Naive thymus-derived CD4-positive, alpha-beta T cell (primary cell): ENCODE measurements around the gene HOMER2. TPM values are rescaled to one million over a fixed set of nuclear protein-coding genes. Genes with fewer than 3 reads are reported as not detected.

Experiments used
- ATAC-seq: fragments of 150-1000 bp; cut with Tn5 transposase; 2 replicates; pipeline ENCODE4 v1.10.0; 2021; ENCODE audit warnings: mild to moderate bottlenecking, moderate library complexity
- CTCF ChIA-PET: fragments of 350-600 bp; sonication (Branson Sonifier 250); formaldehyde crosslinking; loops from one replicate; lab custom pipeline; 2021; ENCODE audit warnings: antibody characterized with exemption; lab: Charles Lee
- POLR2A ChIA-PET: fragments of 350-600 bp; sonication (Branson Sonifier 250); formaldehyde crosslinking; loops from one replicate; lab custom pipeline; 2021; ENCODE audit warnings: antibody characterized with exemption, inconsistent platforms; lab: Charles Lee
- DNase-seq, 9 donors: peaks; one replicate each; pipeline versions ENCODE4 v3.0.0 to v3.0.0-alpha.2; 2020 to 2022; ENCODE audit warnings: mixed read lengths in 1 of 9
- H3K27ac ChIP-seq: one replicate; pipeline ENCODE4 v1.7.0; 2013; ENCODE audit warnings: mild to moderate bottlenecking, low read depth, low read length, moderate library complexity
- H3K27me3 ChIP-seq, 2 donors: one replicate each; pipeline ENCODE4 v1.7.0; 2013; ENCODE audit warnings: low read length in 2 of 2, mild to moderate bottlenecking in 2 of 2, moderate library complexity in 2 of 2; ENCODE audit not compliant: control insufficient read depth in 2 of 2, insufficient read depth in 2 of 2
- H3K36me3 ChIP-seq, 3 experiments: 1 replicate in 2 of 3; 2 replicates in 1 of 3; pipeline ENCODE4 v1.7.0; 2013; ENCODE audit warnings: low read length in 3 of 3, mild to moderate bottlenecking in 3 of 3, moderate library complexity in 1 of 3; ENCODE audit not compliant: insufficient read depth in 3 of 3, control insufficient read depth in 2 of 3
- H3K4me1 ChIP-seq, 2 donors: one replicate each; pipeline ENCODE4 v1.7.0; 2013; ENCODE audit warnings: low read length in 2 of 2, mild to moderate bottlenecking in 2 of 2, moderate library complexity in 1 of 2; ENCODE audit not compliant: control insufficient read depth in 2 of 2, insufficient read depth in 2 of 2
- H3K4me3 ChIP-seq: 2 replicates; pipeline ENCODE4 v1.7.0; 2013; ENCODE audit warnings: mild to moderate bottlenecking, low read length
- H3K9me3 ChIP-seq, 3 experiments: 1 replicate in 2 of 3; 2 replicates in 1 of 3; pipeline ENCODE4 v1.7.0; 2013; ENCODE audit warnings: low read length in 3 of 3; ENCODE audit not compliant: control insufficient read depth in 2 of 3
- H3K27ac Mint-ChIP-seq, 9 donors: one replicate each; pipeline ENCODE4 v1.8.0; 2020 to 2022; ENCODE audit warnings: mixed read lengths in 9 of 9, mild to moderate bottlenecking in 8 of 9, moderate library complexity in 5 of 9, inconsistent platforms in 2 of 9
- H3K27me3 Mint-ChIP-seq, 5 donors: one replicate each; pipeline ENCODE4 v1.8.0; 2021 to 2022; ENCODE audit warnings: mixed read lengths in 5 of 5, mild to moderate bottlenecking in 1 of 5
- H3K36me3 Mint-ChIP-seq, 5 donors: one replicate each; pipeline ENCODE4 v1.8.0; 2020 to 2022; ENCODE audit warnings: mixed read lengths in 5 of 5, mild to moderate bottlenecking in 3 of 5, inconsistent platforms in 1 of 5
- H3K4me1 Mint-ChIP-seq, 7 donors: one replicate each; pipeline ENCODE4 v1.8.0; 2020 to 2022; ENCODE audit warnings: mixed read lengths in 7 of 7, mild to moderate bottlenecking in 3 of 7, inconsistent platforms in 1 of 7
- H3K4me3 Mint-ChIP-seq, 10 donors: one replicate each; pipeline ENCODE4 v1.8.0; 2020 to 2022; ENCODE audit warnings: mild to moderate bottlenecking in 10 of 10, mixed read lengths in 10 of 10, moderate library complexity in 6 of 10, inconsistent platforms in 2 of 10
- H3K9me3 Mint-ChIP-seq, 11 donors: one replicate each; pipeline ENCODE4 v1.8.0; 2020 to 2022; ENCODE audit warnings: mixed read lengths in 11 of 11, mild to moderate bottlenecking in 4 of 11, inconsistent platforms in 1 of 11, moderate library complexity in 1 of 11
- intact Hi-C, 2 donors: fragments of 100-400 bp; cut with micrococcal nuclease; formaldehyde crosslinking; loops; one replicate each; pipeline ENCODE4 v1.15.1; 2023
- polyA plus RNA-seq, 2 donors: library from polyadenylated mRNA; unstranded; fragments of 300-500 nt; fragmentation: Illumina TruSeq; gene quantifications; one replicate each; pipeline ENCODE4 v1.2.3, GENCODE V29; 2021
- total RNA-seq, 6 experiments: library from RNA in 5 of 6; stranded (reverse) in 5 of 6; gene quantifications; 1 replicate in 5 of 6; 2 replicates in 1 of 6; pipeline ENCODE4 v1.2.3 and lab custom pipeline; 2021 to 2026

HOMER2 gene
- total and polyA plus RNA-seq, 7 experiments from 2014 or later: 3.8 to 29.1 (median 4.8) TPM

DNA sequence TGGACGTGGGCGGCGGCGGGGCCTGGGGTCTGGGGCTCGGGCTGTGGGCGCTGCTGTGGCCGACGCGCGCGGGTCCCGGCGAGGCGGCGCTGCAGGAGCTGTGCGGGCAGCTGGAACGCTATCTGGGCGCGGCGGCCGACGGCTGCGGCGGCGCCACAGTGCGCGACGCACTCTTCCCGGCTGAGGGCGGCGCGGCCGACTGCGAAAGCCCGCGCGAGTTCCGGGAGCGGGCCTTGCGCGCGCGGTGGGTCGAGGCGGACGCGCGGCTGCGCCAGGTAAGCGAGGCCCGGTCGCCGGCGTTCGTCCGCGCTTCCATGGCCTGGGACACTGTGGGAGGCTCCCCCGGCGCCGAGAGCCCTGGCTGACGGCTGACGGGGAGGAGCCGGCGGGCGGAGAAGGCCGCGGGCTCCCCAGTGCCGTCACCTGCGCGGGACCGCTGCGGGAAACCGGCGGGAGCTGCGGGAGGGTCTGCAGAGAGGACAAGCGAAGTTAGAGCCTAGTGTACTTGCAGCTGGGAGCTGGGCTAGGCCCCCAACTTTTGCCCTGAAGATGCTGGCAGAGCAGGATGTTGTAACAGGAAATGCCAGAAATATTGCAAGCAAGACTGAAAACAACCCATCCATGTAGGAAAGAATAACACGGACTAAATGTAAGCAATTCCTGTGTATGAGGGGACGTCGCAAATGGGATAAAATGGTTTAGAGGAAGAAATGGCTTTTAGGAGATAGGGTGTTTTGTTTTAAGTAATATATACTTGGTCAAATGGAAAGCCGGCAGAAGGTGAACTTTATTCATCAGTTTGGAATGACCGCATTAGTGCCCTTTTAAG lies 142.2 kb downstream of the HOMER2 start:
- Mint-ChIP-seq H3K36me3 (peaks cover 7 to 26% (median 15%) of the 10 kb centered on the region in 5 donors), H3K9me3 (no peaks in the 10 kb centered on the region), H3K4me3 (peak overlapping the region; percentile 89 to 99 (median 95)), H3K27ac (peak overlapping the region; percentile 92 to 100 (median 97)), H3K4me1 (peaks cover 24 to 47% (median 36%) of the 10 kb centered on the region in 7 donors), H3K27me3 (peaks cover 0 to 16% (median 0%) of the 10 kb centered on the region in 5 donors)
- peak overlapping the region; percentile 100 for H3K27ac ChIP-seq
- peaks cover 8 to 22% of the 10 kb centered on the region in 2 donors for H3K4me1 ChIP-seq
- CTCF ChIA-PET: no interaction called here
- ATAC-seq (peak; percentile 14), DNase-seq (peak; percentile 22 to 71 (median 42))
- H3K36me3 ChIP-seq: peaks cover 1 to 20% (median 8%) of the 10 kb centered on the region in 3 experiments
- H3K4me3 ChIP-seq: peak overlapping the region; percentile 73
- intact Hi-C loops: loop anchor here (2.0 to 10.0 kb wide), 5 partner anchors 19 to 1515 kb away; partner anchors contain the start of genes BTBD1 (in 2 of the 2) and MEX3B (in 1 of the 2)
- no peaks in the 10 kb centered on the region for H3K9me3 ChIP-seq
- H3K27me3 ChIP-seq: no peaks in the 10 kb centered on the region
- POLR2A ChIA-PET: interaction anchor here (0.7 to 5.2 kb wide), 9 partner anchors 34 to 270 kb away, joined by 3 to 34 read pairs (median 5); partner anchors contain the start of genes C15orf40, RAMAC and RPS17

DNA sequence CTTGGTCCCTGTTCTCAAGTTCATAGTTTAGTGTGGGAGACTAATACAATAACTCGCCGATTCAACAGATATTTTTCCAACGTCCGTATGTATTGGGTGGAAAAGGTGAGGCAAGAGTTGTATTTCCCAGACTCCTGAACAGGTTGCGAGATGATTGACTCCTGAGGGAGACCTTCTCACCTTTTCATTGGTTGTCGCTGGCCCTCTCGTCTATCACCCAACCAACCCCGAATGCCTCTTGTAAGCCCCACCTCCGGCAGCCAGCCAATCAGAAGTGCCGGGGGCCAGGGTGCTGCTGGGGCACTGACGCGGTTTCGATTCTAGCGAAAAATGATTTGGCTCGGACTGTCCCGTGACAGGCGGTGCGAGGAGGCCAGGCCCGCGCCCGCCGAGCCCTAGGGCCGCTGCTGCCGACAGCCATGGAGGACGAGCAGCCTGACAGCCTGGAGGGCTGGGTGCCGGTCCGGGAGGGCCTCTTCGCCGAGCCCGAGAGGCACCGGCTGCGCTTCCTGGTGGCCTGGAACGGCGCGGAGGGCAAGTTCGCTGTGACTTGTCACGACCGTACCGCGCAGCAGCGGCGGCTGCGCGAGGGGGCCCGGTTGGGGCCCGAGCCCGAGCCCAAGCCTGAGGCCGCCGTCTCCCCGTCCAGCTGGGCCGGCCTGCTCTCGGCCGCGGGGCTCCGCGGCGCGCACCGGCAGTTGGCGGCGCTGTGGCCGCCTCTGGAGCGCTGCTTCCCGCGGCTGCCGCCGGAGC lies 143.0 kb downstream of the HOMER2 start, which contains the start of gene WHAMM:
TSS of gene WHAMM (plus strand) at position 321 of the 753 bp plus-strand sequence. CDS start at position 420, 99 bp downstream.
- H3K27me3 Mint-ChIP-seq: peaks cover 0 to 22% (median 0%) of the 10 kb centered on the region in 5 donors
- peak within 1 kb of the TSS; percentile 89 to 99 (median 95) for H3K4me3 Mint-ChIP-seq
- intact Hi-C loops: loop anchor here (1.0 to 10.0 kb wide), 13 partner anchors 19 to 1515 kb away; partner anchors contain the start of genes BTBD1 (in 2 of the 2), RAMAC (in 2 of the 2), RPS17 (in 2 of the 2) and AP3B2 (in 1 of the 2)
- H3K36me3 ChIP-seq: peaks cover 0 to 17% (median 5%) of the 10 kb centered on the region in 3 experiments
- ATAC-seq (peak; percentile 96), DNase-seq (peak; percentile 85 to 97 (median 94))
- H3K9me3 ChIP-seq: no peaks in the 10 kb centered on the region
- CTCF ChIA-PET: no interaction called here
- peak within 1 kb of the TSS; percentile 73 for H3K4me3 ChIP-seq
- no peaks in the 10 kb centered on the region for H3K27me3 ChIP-seq
- H3K27ac Mint-ChIP-seq: peak within 1 kb of the TSS; percentile 92 to 100 (median 97)
- POLR2A ChIA-PET: interaction anchor here (0.7 to 5.2 kb wide), 6 partner anchors 35 to 269 kb away, joined by 3 to 34 read pairs (median 14); partner anchors contain the start of gene RPS17
- H3K27ac ChIP-seq: peak within 1 kb of the TSS; percentile 100
- peaks cover 6 to 23% (median 15%) of the 10 kb centered on the region in 5 donors for H3K36me3 Mint-ChIP-seq
- peaks cover 21 to 44% (median 33%) of the 10 kb centered on the region in 7 donors for H3K4me1 Mint-ChIP-seq
- peaks cover 8 to 22% of the 10 kb centered on the region in 2 donors for H3K4me1 ChIP-seq
- H3K9me3 Mint-ChIP-seq: no peaks in the 10 kb centered on the region

DNA sequence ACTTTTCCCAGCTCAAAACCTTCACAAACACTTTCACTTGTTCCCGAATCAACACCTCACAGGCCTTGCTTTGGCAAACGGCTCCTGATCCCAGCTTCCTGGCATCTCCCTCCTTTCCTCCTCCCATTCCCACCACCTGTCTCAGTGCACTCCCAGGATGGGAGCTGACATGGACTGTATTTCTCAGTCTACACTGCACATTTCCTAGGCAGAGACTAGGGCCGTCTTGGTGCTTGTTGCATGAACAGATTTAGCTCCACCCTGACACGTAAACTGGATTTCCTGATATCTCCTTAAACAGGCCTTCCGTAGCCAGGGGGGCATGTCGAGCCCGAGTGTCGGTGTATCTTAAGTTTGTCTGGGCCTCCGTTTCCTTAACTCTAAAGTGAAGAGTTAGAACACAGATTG lies 143.9 kb downstream of the HOMER2 start:
- Histone ChIP-seq H3K36me3 (peaks cover 0 to 9% (median 0%) of the 10 kb centered on the region in 3 experiments), H3K27me3 (no peaks in the 10 kb centered on the region), H3K9me3 (no peaks in the 10 kb centered on the region), H3K4me1 (peaks cover 8 to 22% of the 10 kb centered on the region in 2 donors), H3K4me3 (no peak overlapping the region), H3K27ac (peak overlapping the region; percentile 100)
- peaks cover 0 to 29% (median 0%) of the 10 kb centered on the region in 5 donors for H3K27me3 Mint-ChIP-seq
- DNase-seq (no peak), ATAC-seq (no peak)
- H3K4me1 Mint-ChIP-seq: peaks cover 20 to 37% (median 30%) of the 10 kb centered on the region in 7 donors
- ChIA-PET CTCF (no interaction called here), POLR2A (interaction anchor here (0.6 to 5.2 kb wide), 4 partner anchors 58 to 268 kb away, joined by 3 to 34 read pairs (median 26); partner anchors contain the start of gene RPS17)
- H3K27ac Mint-ChIP-seq: peak overlapping the region in 8 of 9 donors; percentile 22 to 95 (median 90)
- H3K36me3 Mint-ChIP-seq: peaks cover 6 to 15% (median 8%) of the 10 kb centered on the region in 5 donors
- intact Hi-C loops: loop anchor here (1.0 to 5.0 kb wide), 8 partner anchors 58 to 298 kb away; partner anchors contain the start of genes RAMAC (in 2 of the 2), RPS17 (in 2 of the 2), AP3B2 (in 1 of the 2) and C15orf40 (in 1 of the 2)
- H3K4me3 Mint-ChIP-seq: peak overlapping the region in 7 of 10 donors; percentile 9 to 93 (median 87)
- no peaks in the 10 kb centered on the region for H3K9me3 Mint-ChIP-seq

DNA sequence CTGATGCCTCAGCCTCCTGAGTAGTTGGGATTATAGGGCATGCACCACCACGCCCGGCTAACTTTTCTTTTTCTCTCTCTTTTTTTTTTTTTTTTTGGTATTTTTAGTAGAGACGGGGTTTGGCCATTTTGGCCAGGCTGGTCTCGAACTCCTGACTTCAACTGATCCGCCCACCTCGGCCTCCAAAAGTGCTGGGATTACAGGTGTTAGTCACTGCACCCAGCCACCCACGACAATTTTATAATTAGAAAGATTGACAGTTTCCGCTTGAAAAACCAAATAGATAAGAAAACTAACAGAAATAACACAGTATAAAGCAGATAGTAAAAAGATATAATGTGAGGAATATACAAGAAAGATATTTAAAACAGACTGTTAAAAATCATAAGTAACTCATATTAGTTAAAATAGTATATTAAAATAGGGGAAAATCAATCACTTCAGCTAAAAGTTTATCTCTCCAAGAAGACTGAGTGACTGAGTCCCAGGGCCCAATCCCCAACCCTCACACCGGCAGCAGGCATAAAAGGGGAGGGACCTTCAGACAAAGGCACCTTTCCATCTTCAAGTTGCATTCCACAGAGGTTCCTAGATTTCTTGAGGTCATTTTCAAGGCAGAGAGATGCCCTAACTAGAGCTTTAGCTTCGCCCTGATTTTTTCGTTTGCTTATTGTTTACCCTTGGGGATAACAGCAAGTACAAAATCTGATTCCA lies 144.4 kb downstream of the HOMER2 start:
- ATAC-seq: no peak
- H3K4me1 Mint-ChIP-seq: peaks cover 20 to 33% (median 29%) of the 10 kb centered on the region in 7 donors

DNA sequence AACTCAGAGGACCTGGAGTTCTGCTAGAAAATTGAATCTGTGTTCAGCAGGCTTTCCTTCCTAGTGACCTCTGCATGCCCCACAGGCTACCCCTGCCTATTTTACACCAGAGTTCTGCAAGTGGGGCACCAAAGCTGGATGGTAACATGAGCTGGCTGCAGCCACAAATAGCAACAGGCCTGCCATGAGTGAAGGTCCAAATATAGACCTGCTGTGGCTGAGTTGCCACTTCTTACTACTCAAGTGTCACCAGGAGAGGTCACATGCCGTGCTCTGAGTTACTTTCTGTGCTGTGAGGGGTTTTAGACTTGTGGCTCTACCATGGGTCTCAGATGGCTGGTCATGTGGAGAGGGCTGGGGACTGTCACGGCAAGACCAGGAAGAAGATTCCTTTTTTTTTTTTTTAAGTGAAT lies 146.5 kb downstream of the HOMER2 start, which contains the start of gene FSD2:
TSS of gene FSD2 (minus strand) at position 76 of the 413 bp plus-strand sequence. CDS start 18,679 bp downstream, outside the sequence.
- no peaks in the 10 kb centered on the region for H3K9me3 ChIP-seq
- H3K9me3 Mint-ChIP-seq: no peaks in the 10 kb centered on the region
- no peak within 1 kb of the TSS for H3K4me3 ChIP-seq
- peaks cover 0 to 4% (median 0%) of the 10 kb centered on the region in 5 donors for H3K36me3 Mint-ChIP-seq
- ChIA-PET POLR2A (interaction anchor here (0.7 to 1.5 kb wide), 2 partner anchors 12 to 263 kb away, joined by 3 to 4 read pairs; no protein-coding TSS in a partner anchor), CTCF (no interaction called here)
- peaks cover 0 to 4% (median 0%) of the 10 kb centered on the region in 3 experiments for H3K36me3 ChIP-seq
- H3K4me3 Mint-ChIP-seq: no peak within 1 kb of the TSS
- no peak within 1 kb of the TSS for H3K27ac Mint-ChIP-seq
- H3K27ac ChIP-seq: no peak within 1 kb of the TSS
- ATAC-seq (no peak), DNase-seq (no peak)
- H3K4me1 ChIP-seq: peaks cover 5% of the 10 kb centered on the region in 2 donors
- H3K27me3 ChIP-seq: no peaks in the 10 kb centered on the region
- peaks cover 6 to 53% (median 7%) of the 10 kb centered on the region in 5 donors for H3K27me3 Mint-ChIP-seq
- intact Hi-C loops: loop anchor here in 1 of 2 donors (5.0 kb wide), 1 partner anchor 196 kb away; no protein-coding TSS in a partner anchor
- peaks cover 7 to 17% (median 11%) of the 10 kb centered on the region in 7 donors for H3K4me1 Mint-ChIP-seq

More for the DNA sequence above, 144.4 kb downstream of the HOMER2 start:
- Histone ChIP-seq H3K4me3 (no peak overlapping the region), H3K27ac (peak overlapping the region; percentile 100), H3K4me1 (peaks cover 8 to 20% of the 10 kb centered on the region in 2 donors), H3K27me3 (no peaks in the 10 kb centered on the region), H3K36me3 (peaks cover 0 to 4% (median 0%) of the 10 kb centered on the region in 3 experiments), H3K9me3 (no peaks in the 10 kb centered on the region)
- POLR2A ChIA-PET: interaction anchor here (0.6 to 5.2 kb wide), 4 partner anchors 57 to 268 kb away, joined by 3 to 34 read pairs (median 26); partner anchors contain the start of gene RPS17
- Mint-ChIP-seq H3K27ac (peak overlapping the region in 4 of 9 donors; percentile 22 to 87 (median 74)), H3K4me3 (peak overlapping the region in 3 of 10 donors; percentile 9 to 93 (median 10)), H3K9me3 (no peaks in the 10 kb centered on the region), H3K36me3 (peaks cover 6 to 14% (median 8%) of the 10 kb centered on the region in 5 donors), H3K27me3 (peaks cover 0 to 34% (median 0%) of the 10 kb centered on the region in 5 donors)
- CTCF ChIA-PET: no interaction called here
- no peak for DNase-seq
- intact Hi-C loops: loop anchor here (2.0 to 5.0 kb wide), 2 partner anchors 194 to 299 kb away; partner anchors contain the start of gene TM6SF1 (in 1 of the 2)
